ENCODE measurements around the gene METAP1D.

DNA sequence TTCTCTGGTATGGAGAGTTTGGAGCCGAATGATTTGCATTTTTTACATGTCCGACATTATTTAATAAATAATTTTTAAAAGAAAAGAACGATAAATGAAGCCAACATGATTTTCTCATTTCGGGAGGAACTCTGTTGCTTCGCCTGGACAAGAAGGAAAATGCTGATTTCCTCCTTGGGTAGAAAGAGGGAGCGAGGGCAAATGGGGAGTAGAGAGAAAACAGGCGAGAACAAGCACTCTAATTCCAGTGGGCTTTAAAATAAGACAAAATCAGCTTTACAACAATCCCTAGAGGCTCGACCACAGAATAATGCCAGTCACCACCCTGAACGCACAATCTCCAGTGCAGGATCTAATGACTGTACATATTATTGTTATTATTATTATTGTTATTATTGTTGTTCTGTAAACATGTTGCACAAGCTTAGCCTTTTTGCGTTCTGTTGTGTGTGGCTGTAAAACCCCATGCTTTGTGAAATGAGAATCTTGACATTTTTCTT is 89.3 kb downstream of the METAP1D start:
- no peak for TF ChIP-seq POLR2A (IDR thresholded peaks at IDR 0.05)
- no peak for TF ChIP-seq EP300 (IDR thresholded peaks at IDR 0.05)
- TF ChIP-seq, protein P1, sequence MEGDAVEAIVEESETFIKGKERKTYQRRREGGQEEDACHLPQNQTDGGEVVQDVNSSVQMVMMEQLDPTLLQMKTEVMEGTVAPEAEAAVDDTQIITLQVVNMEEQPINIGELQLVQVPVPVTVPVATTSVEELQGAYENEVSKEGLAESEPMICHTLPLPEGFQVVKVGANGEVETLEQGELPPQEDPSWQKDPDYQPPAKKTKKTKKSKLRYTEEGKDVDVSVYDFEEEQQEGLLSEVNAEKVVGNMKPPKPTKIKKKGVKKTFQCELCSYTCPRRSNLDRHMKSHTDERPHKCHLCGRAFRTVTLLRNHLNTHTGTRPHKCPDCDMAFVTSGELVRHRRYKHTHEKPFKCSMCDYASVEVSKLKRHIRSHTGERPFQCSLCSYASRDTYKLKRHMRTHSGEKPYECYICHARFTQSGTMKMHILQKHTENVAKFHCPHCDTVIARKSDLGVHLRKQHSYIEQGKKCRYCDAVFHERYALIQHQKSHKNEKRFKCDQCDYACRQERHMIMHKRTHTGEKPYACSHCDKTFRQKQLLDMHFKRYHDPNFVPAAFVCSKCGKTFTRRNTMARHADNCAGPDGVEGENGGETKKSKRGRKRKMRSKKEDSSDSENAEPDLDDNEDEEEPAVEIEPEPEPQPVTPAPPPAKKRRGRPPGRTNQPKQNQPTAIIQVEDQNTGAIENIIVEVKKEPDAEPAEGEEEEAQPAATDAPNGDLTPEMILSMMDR (IDR thresholded peaks at IDR 0.05) = no peak
- TF ChIP-seq POLR2AphosphoS5 (IDR thresholded peaks at IDR 0.05) = no peak

Data from stomach (tissue), 4 donors.